ENCODE results near the gene RALGAPA2.

GRCh38 chr20:20761301-20761700, 48.9 kb upstream of the RALGAPA2 start:
- TF ChIP-seq CTCF (conservative IDR thresholded peaks at IDR 0.05 in 1 of 2, IDR thresholded peaks at IDR 0.05 in 1 of 2; ENCODE audit: low read depth in 1 of 2, low read length in 2 of 2) (no peak), EZH2 (IDR thresholded peaks at IDR 0.05; ENCODE audit: low read length, missing control alignments) (no peak)
